ENCODE results near the gene TTC39A.

DNA sequence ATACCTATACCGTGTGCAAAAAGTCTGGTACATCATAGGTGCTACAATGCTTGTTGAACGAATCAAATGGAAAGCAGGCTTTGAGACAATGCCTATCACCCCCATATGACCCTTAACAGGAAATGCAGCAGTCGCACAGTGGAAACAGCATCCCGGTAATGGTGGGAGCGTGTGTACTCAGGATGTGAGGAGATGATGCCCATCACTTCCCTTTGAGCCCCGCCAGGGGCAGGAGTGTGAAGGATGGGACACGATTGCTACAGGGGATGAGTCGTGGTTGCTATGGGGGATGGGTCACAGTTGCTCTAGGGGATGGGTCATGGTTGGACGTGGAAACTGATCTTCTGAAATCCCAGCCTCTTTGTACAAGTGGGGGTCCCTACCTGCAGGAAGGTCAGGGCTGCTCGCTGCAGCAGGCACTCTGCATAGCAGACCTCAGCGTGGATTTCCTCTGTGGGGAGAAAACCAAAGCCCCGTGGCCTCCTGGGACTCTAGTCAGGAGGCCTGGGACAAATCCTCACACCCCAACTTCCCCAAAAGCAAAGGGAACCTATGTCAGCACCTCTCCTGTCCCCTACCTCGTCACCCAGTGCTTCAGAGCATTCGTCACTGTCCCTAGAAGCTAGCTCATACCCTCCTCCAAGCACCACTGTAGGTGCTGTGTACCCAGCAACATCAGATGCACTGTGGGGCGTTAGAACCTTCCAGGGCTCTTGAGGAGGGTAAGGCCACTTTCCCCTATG lies 19.3 kb downstream of the TTC39A start:
- TF ChIP-seq YY1 (IDR thresholded peaks at IDR 0.05; ENCODE audit: insufficient read depth, insufficient read length) (no peak), SUZ12 (IDR thresholded peaks at IDR 0.05; ENCODE audit: extremely low read depth, insufficient read depth, insufficient read length) (no peak)

All from NT2/D1 (cell line).